Spleen (tissue), 11 donors: Measurements from ENCODE around the gene PDE10A. TPM values are rescaled to one million over a fixed set of nuclear protein-coding genes. Genes with fewer than 3 reads are reported as not detected.

Source experiments
- DNase-seq: peaks from one replicate; pipeline ENCODE4 v3.0.0-alpha.2; 2020
- H3K27ac ChIP-seq, 8 donors: fragments of 200-600 bp; sonication (generic) in 7 of 8; 1 replicate in 4 of 8; 2 replicates in 4 of 8; pipeline versions ENCODE4 v1.5.0 to v1.8.0; 2016 to 2021; ENCODE audit warnings: inconsistent platforms in 4 of 8, mild to moderate bottlenecking in 4 of 8, moderate library complexity in 1 of 8
- H3K27me3 ChIP-seq, 7 donors: fragments of 200-600 bp; sonication (generic) in 6 of 7; replicated peaks in 1 of 7; 1 replicate in 4 of 7; 2 replicates in 3 of 7; pipeline versions ENCODE4 v1.5.0 to v1.8.0; 2016 to 2021; ENCODE audit warnings: inconsistent platforms in 3 of 7, mild to moderate bottlenecking in 1 of 7
- H3K36me3 ChIP-seq, 6 donors: fragments of 200-600 bp; sonication (generic) in 5 of 6; 1 replicate in 4 of 6; 2 replicates in 2 of 6; pipeline versions ENCODE4 v1.5.0 to v1.8.0; 2016 to 2021; ENCODE audit warnings: inconsistent platforms in 2 of 6
- H3K4me1 ChIP-seq, 6 donors: fragments of 200-600 bp; sonication (generic) in 5 of 6; 1 replicate in 3 of 6; 2 replicates in 3 of 6; pipeline versions ENCODE4 v1.5.0 to v1.8.0; 2016 to 2021; ENCODE audit warnings: inconsistent platforms in 3 of 6
- H3K4me3 ChIP-seq, 8 donors: fragments of 200-600 bp; sonication (generic) in 7 of 8; 1 replicate in 4 of 8; 2 replicates in 4 of 8; pipeline versions ENCODE4 v1.5.0 to v1.8.0; 2016 to 2021; ENCODE audit warnings: inconsistent platforms in 4 of 8, mild to moderate bottlenecking in 4 of 8, moderate library complexity in 2 of 8
- H3K9me3 ChIP-seq, 8 donors: fragments of 200-600 bp; sonication (generic) in 7 of 8; 1 replicate in 4 of 8; 2 replicates in 4 of 8; pipeline versions ENCODE4 v1.5.0 to v1.8.0; 2016 to 2021; ENCODE audit warnings: inconsistent platforms in 4 of 8
- POLR2A ChIP-seq, 3 donors: fragments of 450-650 bp; IDR thresholded peaks; one replicate each; pipeline ENCODE4 v1.5.1; 2017; ENCODE audit warnings: antibody characterized with exemption in 3 of 3, mild to moderate bottlenecking in 1 of 3
- POLR2AphosphoS5 ChIP-seq, 3 donors: sonication (generic); formaldehyde crosslinking; IDR thresholded peaks; one replicate each; pipeline ENCODE4 v1.5.1; 2017; ENCODE audit warnings: antibody characterized with exemption in 3 of 3
- WGBS, 5 donors: extraction: QIAGEN DNeasy Blood & Tissue Kit in 3 of 5; methylation state at CpG; one replicate each; pipeline versions ENCODE4 v1.1.5 to v1.1.7; 2013 to 2018; 5-methylcytosine and 5-hydroxymethylcytosine counted together
- intact Hi-C: fragments of 100-400 bp; cut with DNase I; formaldehyde crosslinking; loops from one replicate; pipeline ENCODE4 v1.15.0; 2023; ENCODE audit warnings: low total_unique reads
- polyA plus RNA-seq, 3 donors: library from polyadenylated mRNA; stranded (reverse); fragments of 200-250 nt; gene quantifications; one replicate each; pipeline ENCODE4 v1.2.1, GENCODE V29; 2013
- total RNA-seq, 7 donors: library from RNA; depleted of rRNA in 3 of 7; stranded (reverse); fragments of >200 nt in 3 of 7; fragmentation: NEBNext Ultra II Directional in 4 of 7; extraction: Animal tissue kit (Norgen Biotek cat#: 25700) in 4 of 7; gene quantifications; one replicate each; pipeline versions ENCODE4 v1.1.0 to v1.2.1, GENCODE V29; 2016 to 2021
- TF ChIP-seq, protein P1 (sequence below), 11 experiments: fragments of 200-600 bp in 7 of 11; fragments of 450-650 bp in 4 of 11; sonication (generic) in 4 of 11; IDR thresholded peaks in 8 of 11; conservative IDR thresholded peaks in 3 of 11; 1 replicate in 7 of 11; 2 replicates in 4 of 11; pipeline versions ENCODE4 v1.4.0 to v1.8.0; 2016 to 2021; ENCODE audit warnings: antibody characterized with exemption in 11 of 11, inconsistent platforms in 4 of 11, mild to moderate bottlenecking in 1 of 11
- donor health status: healthy with polysubstance abuse.
- donor health status: DM: no; HTN: no; CAD: no; lungs with moderate emphysema.
- donor health status: DM: no; HTN: no; CAD: no.
- donor health status: Bipolar disorder and iron deficiency.
- donor health status: healthy.
- donor health status: DM: no; HTN: no; CAD: no.
- donor health status: DM: yes; HTN: yes; CAD: no.

The PDE10A gene
- total and polyA plus RNA-seq, 10 donors = 1.1 to 28.2 (median 9.6) TPM

DNA sequence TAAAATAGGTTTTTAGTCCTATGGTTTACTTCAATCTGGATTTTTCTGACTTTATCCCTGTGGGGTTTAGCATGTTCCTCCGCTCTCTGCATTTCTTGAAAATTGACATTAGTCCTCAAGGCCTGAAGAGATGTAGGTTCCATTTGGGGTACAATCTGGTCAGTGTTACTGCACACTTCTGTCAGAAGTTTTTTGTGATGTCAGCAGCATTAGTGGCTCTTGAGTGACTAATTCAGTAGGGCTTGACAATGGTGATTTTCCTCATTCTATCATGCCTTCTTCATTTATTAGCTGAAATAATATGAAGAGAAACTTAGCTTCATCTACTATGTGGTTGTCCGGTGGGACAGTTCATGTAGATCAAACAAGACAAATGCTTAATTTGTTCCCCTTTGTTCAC lies 114.6 kb downstream of the PDE10A start:
- DNase-seq = no peak
- Histone ChIP-seq H3K36me3 (no peaks in the 10 kb centered on the region), H3K27ac (no peak overlapping the region), H3K9me3 (no peaks in the 10 kb centered on the region), H3K4me3 (no peak overlapping the region), H3K4me1 (peaks cover 0 to 6% (median 2%) of the 10 kb centered on the region in 6 donors), H3K27me3 (no peaks in the 10 kb centered on the region)
- 86 to 97% (median 95%) methylated on average over 2 of the region's 2 CpGs for WGBS, 5 donors
- intact Hi-C loops = no loop called here
- TF ChIP-seq POLR2AphosphoS5 (IDR thresholded peaks at IDR 0.05) (no peak), POLR2A (IDR thresholded peaks at IDR 0.05) (no peak)
- TF ChIP-seq, protein P1, sequence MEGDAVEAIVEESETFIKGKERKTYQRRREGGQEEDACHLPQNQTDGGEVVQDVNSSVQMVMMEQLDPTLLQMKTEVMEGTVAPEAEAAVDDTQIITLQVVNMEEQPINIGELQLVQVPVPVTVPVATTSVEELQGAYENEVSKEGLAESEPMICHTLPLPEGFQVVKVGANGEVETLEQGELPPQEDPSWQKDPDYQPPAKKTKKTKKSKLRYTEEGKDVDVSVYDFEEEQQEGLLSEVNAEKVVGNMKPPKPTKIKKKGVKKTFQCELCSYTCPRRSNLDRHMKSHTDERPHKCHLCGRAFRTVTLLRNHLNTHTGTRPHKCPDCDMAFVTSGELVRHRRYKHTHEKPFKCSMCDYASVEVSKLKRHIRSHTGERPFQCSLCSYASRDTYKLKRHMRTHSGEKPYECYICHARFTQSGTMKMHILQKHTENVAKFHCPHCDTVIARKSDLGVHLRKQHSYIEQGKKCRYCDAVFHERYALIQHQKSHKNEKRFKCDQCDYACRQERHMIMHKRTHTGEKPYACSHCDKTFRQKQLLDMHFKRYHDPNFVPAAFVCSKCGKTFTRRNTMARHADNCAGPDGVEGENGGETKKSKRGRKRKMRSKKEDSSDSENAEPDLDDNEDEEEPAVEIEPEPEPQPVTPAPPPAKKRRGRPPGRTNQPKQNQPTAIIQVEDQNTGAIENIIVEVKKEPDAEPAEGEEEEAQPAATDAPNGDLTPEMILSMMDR (IDR thresholded peaks at IDR 0.05 in 8 of 11, conservative IDR thresholded peaks at IDR 0.05 in 3 of 11) = no peak

- H3K9me3 ChIP-seq = no peaks in the 10 kb centered on the region
- intact Hi-C loops = no loop called here
- no peak overlapping the region for H3K27ac ChIP-seq
- 83 to 95% (median 90%) methylated on average over 2 of the region's 2 CpGs for WGBS, 5 donors
- DNase-seq = no peak
- no peaks in the 10 kb centered on the region for H3K36me3 ChIP-seq
- H3K4me1 ChIP-seq = no peaks in the 10 kb centered on the region
- H3K4me3 ChIP-seq = no peak overlapping the region
- no peaks in the 10 kb centered on the region for H3K27me3 ChIP-seq
- TF ChIP-seq, protein P1 (IDR thresholded peaks at IDR 0.05 in 8 of 11, conservative IDR thresholded peaks at IDR 0.05 in 3 of 11) = no peak
Measured at GRCh38 chr6:165545806-165546205, 117.2 kb downstream of the PDE10A start.

- TF ChIP-seq, protein P1 (IDR thresholded peaks at IDR 0.05 in 8 of 11, conservative IDR thresholded peaks at IDR 0.05 in 3 of 11) = no peak
- TF ChIP-seq POLR2AphosphoS5 (IDR thresholded peaks at IDR 0.05) (no peak), POLR2A (IDR thresholded peaks at IDR 0.05) (no peak)
- DNase-seq = no peak
- Histone ChIP-seq H3K27me3 (no peaks in the 10 kb centered on the region), H3K4me3 (no peak overlapping the region), H3K4me1 (no peaks in the 10 kb centered on the region), H3K27ac (no peak overlapping the region), H3K36me3 (no peaks in the 10 kb centered on the region), H3K9me3 (no peaks in the 10 kb centered on the region)
- 79 to 91% (median 88%) methylated on average over 4 of the region's 4 CpGs for WGBS, 5 donors
- intact Hi-C loops = no loop called here
Measured at GRCh38 chr6:165543781-165544180, 119.3 kb downstream of the PDE10A start.

DNA sequence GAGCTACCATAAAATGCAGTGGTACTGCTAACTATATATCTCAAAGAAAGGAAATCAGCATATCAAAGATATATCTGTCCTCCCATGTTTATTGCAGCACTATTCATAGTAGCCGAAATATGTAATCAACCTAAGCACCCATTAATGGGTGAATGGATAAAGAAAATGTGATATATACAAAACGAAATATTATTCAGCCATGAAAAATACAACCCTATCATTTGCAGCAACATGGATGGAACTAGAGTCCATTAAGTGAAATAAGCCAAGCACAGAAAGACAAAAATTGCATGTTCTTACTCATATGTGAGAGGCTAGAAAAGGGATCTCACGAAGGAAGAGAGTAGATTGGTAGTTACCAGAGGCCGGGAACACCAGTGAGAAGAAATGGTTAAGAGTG lies 126.1 kb downstream of the PDE10A start:
- no peak overlapping the region for H3K4me3 ChIP-seq
- H3K9me3 ChIP-seq = peaks cover 0 to 4% (median 0%) of the 10 kb centered on the region in 8 donors
- 82 to 91% (median 89%) methylated on average over 4 of the region's 4 CpGs for WGBS, 5 donors
- intact Hi-C loops = no loop called here
- no peaks in the 10 kb centered on the region for H3K4me1 ChIP-seq
- no peaks in the 10 kb centered on the region for H3K27me3 ChIP-seq
- no peak for TF ChIP-seq POLR2AphosphoS5 (IDR thresholded peaks at IDR 0.05)
- TF ChIP-seq, protein P1 (IDR thresholded peaks at IDR 0.05 in 8 of 11, conservative IDR thresholded peaks at IDR 0.05 in 3 of 11) = no peak
- no peak for TF ChIP-seq POLR2A (IDR thresholded peaks at IDR 0.05)
- no peaks in the 10 kb centered on the region for H3K36me3 ChIP-seq
- DNase-seq = no peak
- H3K27ac ChIP-seq = no peak overlapping the region
